ENCODE data around the gene MCCC2.
A peak's percentile ranks its signal among the peaks of the same experiment; 100 is the strongest.
"Not testable (repeated sequence)": the region's sequence is repeated elsewhere in the genome, so short reads cannot be mapped to it uniquely, and the experiment has no call there.

The MCCC2 gene

GRCh38 chr5:71586941-71587765, at the start of gene MCCC2:
MCCC2 (plus strand) TSS chr5:71587340; CDS start chr5:71587426, 86 bp downstream.
- peak; percentile 97 for DNase-seq

DNA sequence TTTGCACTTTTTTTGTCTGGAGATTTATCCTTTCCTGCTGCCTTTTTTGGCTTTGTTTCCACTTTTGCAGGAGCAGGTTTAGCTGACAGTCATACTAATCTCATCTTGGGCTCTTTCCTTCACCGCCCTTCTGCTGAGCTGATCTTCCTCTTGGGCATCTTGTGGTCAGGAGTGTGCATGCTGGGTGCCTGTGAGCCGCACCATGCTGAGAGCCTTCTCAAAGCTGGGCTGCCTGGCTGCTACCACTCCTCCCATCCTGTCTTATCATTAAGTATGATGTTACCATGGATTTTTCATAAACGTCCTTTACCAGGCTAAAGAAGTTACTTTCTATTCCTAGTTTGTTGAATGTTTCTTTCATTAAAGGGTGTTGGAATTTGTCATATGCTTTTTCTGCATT, 49.5 kb upstream of the MCCC2 start:
- DNase-seq, result no peak

- DNase-seq, result not testable (repeated sequence)
Measured at GRCh38 chr5:71550885-71551284, 36.3 kb upstream of the MCCC2 start.

DNA sequence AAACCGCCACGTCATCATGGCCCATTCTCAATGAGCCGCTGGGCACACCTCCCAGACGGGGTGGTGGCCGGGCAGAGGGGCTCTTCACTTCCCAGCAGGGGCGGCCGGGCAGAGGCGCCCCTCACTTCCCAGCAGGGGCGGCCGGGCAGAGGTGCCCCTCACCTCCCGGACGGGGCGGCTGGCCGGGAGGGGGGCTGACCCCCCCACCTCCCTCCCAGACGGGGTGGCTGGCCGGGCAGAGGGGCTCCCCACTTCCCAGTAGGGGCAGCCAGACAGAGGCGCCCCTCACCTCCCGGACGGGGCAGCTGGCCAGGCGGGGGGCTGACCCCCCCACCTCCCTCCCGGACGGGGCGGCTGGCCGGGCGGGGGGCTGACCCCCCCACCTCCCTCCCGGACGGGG, 35.6 kb upstream of the MCCC2 start:
- not testable (repeated sequence) for DNase-seq

DNA sequence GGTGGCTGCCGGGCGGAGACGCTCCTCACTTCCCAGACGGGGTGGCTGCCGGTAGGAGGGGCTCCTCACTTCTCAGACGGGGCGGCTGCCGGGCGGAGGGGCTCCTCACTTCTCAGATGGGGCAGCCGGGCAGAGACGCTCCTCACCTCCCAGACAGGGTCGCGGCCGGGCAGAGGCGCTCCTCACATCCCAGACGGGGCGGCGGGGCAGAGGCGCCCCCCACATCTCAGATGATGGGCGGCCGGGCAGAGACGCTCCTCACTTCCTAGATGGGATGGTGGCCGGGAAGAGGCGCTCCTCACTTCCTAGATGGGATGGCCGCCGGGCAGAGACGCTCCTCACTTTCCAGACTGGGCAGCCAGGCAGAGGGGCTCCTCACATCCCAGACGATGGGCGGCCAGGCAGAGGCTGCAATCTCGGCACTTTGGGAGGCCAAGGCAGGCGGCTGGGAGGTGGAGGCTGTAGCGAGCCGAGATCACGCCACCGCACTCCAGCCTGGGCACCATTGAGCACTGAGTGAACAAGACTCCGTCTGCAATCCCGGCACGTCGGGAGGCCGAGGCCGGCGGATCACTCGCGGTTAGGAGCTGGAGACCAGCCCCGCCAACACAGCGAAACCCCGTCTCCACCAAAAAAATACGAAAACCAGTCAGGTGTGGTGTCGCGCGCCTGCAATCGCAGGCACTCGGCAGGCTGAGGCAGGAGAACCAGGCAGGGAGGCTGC, 35.0 kb upstream of the MCCC2 start:
- DNase-seq, result not testable (repeated sequence)

DNA sequence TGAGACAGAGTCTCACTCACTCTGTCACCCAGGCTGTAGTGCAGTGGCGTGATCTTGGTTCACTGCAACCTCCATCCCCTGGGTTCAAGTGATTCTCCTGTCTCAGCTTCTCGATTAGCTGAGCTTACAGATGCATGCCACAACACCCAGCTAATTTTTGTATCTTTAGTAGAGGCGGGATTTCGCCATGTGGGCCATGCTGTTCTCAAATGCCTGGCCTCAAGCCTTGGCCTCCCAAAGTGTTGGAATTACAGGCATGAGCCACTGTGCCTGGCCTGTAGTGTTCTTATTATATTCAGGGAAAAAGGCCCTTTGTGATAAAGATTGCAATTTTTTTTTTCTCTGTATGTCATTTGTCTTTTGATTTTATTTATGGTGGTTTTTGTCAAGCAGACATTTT, 24.0 kb upstream of the MCCC2 start:
- no peak for DNase-seq

DNA sequence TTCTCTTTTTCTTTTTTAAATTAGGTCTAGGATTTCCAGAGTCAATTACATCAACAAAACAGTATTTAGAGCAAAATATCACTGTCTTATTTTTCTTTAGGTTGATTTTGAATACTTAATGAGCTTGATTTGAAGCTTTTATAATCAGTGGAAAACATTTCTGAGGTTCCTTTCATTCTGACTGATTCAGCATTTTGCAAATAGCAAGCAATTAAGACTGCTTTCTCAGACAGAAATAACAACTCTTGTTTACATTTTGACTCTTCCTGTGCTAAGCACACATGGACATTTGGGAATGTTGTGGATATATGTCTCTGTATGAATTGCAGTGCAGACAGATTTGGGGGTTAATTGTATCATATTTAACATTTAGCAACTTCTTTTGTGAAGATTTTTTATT, 22.2 kb upstream of the MCCC2 start:
- DNase-seq, result no peak

DNA sequence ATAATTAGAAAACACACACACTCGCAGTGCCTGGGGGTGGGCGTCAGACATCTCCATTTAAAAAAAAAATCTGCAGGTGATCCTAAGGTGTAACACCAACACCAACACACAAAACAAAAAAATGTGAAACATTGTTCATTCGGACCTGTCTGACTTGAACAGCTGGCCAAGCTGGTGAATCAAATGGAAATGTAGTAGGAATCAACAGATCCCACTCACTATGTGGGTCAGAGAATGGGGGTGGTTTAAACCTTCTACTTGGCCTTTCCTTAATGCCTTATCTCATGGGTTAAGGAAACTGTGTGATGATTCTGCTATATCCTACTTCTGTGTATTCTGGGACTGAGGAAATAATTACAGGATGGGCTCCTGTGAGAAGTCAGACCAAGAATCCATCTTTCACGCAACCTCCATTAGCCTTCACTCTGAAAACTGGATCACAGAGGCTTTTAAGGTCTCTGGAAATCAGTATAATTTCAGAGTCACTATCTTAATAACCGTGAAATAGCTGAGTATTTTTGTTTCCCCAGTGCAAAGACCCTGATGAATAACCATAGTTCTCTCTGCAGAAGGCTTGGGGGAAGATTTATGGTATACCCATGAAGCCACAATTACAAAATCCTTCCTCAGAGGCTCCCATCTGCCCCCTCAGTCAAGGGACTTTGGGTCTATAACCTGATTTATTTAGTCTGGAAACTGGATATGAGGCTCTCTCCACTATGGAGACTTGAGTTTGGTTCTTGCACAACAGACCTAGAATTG, 17.2 kb upstream of the MCCC2 start:
- DNase-seq, result no peak

DNA sequence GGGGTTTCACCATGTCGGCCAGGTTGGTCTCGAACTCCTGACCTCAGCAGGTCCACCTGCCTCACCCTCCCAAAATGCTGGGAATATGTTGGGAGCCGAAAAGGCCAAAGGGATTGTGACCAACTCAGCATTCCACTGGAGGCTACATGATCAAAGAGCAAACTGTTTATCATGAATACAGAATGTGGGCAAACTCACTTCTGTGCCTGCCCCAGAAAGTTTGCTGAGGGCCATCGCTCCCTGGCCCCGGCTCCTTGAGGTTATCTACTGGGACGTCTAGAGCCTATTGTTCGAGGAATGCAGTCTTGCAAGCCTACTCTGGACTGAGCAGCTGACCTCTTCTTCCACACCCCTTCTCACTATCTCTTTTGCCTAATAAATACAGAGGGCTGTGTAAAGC, 15.3 kb upstream of the MCCC2 start:
- DNase-seq, result not testable (repeated sequence)

- DNase-seq, result no peak
Measured at GRCh38 chr5:71573591-71573990, 13.5 kb upstream of the MCCC2 start.

- not testable (repeated sequence) for DNase-seq
Measured at GRCh38 chr5:71575588-71575987, 11.6 kb upstream of the MCCC2 start.

DNA sequence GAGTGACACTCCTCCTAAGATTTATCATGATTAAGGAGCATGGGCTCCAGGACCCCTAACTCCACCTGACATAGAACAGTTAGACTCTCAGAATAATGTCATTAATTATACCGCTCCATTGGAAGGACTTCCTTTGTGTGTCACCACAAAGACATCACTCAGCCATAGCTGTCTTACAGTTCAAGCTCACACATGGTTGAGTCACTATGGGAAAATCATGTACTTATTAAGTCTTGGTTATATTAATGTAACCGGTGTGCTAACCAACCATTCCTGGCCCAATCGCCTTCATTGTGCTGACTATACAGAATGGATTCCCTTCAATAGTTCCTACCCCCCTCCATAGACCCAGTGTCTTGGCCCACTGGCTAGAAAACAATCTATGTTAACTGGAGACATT, 10.9 kb upstream of the MCCC2 start:
- no peak for DNase-seq

- not testable (repeated sequence) for DNase-seq
Measured at GRCh38 chr5:71577839-71578238, 9.3 kb upstream of the MCCC2 start.

GRCh38 chr5:71582945-71583584, 4.1 kb upstream of the MCCC2 start:
- DNase-seq, result no peak

- peak; percentile 48 for DNase-seq
Measured at GRCh38 chr5:71586052-71586940, 844 bp upstream of the MCCC2 start.

DNA sequence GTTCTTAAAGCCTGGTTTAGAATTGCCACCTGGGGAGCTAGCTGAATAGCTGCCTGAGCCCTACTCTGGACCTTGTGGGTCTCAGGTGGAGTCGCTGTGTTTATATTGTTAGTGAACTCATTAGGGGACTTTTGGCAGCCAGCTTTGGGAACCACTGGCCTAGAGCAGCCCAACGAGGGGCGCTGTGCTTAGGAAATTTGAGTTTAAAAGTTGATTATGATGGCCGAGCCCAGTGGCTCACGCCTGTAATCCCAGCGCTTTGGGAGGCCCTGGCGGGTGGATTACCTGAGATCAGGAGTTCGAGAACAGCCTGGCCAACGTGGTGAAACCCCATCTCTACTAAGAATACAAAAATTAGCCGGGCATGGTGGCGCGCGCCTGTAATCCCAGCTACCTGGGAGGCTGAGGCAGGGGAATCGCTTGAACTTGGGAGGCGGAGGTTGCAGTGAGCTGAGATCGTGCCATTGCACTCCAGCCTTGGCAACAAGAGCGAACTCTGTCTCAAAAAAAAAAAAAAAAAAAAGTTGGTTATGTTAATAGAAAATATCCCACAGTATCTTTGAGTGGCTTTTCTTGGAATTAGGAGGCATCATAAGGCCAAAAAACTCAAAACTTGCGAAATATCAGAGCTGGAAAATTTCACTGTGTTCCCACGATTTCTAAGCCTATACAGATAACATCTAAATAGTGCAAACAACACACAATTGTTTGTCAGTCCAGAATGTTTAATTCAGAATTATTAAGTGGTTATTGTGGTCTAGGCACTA, 809 bp downstream of the MCCC2 start:
- no peak for DNase-seq

- no peak for DNase-seq
Measured at GRCh38 chr5:71588533-71588885, 1.4 kb downstream of the MCCC2 start.

DNA sequence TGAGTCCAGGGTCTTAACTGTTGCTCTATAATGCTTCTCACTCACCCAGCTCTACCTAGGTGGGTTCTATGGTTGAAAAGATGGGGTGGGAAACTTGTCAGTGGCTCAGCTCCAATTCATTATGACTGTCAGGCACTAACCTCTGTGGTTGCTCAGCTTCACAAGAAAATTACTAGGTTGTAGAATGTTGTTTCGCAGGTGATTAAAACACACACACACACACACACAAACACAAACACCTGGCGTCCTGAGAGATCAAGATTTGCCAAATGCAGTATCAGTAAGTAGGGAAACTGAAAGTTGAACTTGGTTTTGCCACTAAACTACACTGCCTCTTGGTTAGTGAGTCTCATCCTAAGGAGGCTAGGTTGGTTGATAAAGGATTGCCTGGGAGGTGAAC, 2.8 kb downstream of the MCCC2 start:
- no peak for DNase-seq

DNA sequence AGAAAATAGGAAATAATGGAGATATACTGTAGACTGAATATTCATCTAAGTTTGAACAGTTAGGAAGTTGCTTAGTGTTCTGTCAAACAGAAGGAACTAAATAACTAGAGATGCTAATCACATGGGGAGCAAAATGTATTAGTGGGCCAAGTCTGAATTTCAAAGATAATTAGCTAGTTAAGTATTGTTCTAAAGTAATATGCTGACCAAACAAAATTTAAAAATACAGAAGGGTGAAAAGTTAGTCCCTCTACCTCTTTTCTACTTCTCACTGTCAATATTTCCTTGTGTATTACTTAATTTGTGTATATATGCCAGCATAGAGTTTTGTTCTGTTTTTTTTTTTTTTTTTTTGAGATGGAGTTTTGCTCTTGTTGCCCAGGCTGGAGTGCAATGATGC, 4.0 kb downstream of the MCCC2 start:
- DNase-seq, result no peak

GRCh38 chr5:71596169-71596568, 9.0 kb downstream of the MCCC2 start:
- DNase-seq, result no peak

DNA sequence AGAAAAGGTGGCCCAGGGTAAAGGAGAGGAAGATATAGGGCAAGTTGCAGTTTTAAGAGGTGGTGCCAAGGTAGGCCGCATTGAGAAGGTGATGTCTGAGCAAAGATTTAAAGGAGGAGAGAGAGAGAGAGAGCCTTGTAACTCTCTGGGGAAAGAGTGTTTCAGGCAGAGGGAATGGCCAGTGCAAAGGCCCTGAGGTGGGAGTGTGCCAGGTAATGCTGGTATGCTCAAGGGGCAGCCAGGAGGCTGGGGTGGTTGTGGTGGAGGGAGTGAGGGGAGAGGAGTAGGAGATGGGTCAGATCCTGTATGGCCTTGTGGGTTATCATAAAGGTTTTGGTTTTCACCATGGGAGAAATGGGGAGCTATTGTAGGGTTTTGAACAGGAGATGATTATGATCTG, 9.9 kb downstream of the MCCC2 start:
- no peak for DNase-seq

Data from CD4-positive, alpha-beta T cell treated with Interleukin-21 for 1 hour (primary cell).